ENCODE measurements around the gene DNAH2.

DNAH2 gene

DNA sequence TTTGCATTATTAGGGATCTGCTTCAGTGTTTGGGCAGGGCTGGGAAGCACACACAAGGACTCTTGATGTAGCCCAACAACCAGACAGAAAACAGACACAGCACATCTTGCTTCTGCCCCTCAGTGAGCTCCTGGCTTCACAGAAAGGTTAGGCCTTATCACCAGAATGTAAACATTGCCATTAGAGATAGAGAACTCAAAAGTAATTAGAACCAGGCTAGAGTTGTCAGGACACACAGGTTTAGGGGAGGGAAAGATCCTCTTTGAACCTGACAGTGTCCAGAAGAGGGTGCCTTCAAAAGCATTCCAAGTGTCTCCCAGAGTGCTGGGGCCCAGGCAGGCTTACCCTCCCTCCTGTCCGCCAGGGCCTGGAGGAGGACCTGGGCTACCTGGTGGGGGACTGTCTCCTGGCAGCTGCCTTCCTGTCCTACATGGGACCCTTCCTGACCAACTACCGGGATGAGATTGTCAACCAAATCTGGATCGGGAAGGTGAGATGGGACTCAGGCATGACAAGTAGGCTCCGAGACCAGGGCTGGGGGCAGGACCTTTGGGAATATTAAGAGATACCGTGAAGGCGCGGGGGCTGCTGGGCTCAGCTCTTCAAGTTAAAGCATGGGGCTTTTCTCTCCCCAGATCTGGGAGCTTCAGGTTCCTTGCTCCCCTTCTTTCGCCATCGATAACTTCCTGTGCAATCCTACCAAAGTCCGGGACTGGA, 99.5 kb downstream of the DNAH2 start:
- Histone ChIP-seq H3K9me3 (ENCODE audit: insufficient read depth, low read depth, low read length) (no peaks in the 10 kb centered on the region), H4K20me1 (ENCODE audit: insufficient read depth, low read length, poor library complexity, severe bottlenecking) (no peaks in the 10 kb centered on the region), H3K4me3 (ENCODE audit: low read length, poor library complexity, severe bottlenecking) (no peak overlapping the region), H3K4me1 (ENCODE audit: insufficient read depth, low read length, poor library complexity, severe bottlenecking) (no peaks in the 10 kb centered on the region), H3K27me3 (ENCODE audit: insufficient read depth, low read length, poor library complexity, severe bottlenecking) (no peaks in the 10 kb centered on the region), H2AFZ (ENCODE audit: low read length) (no peak overlapping the region), H3F3A (ENCODE audit: low read depth) (no peaks in the 10 kb centered on the region), H3K36me3 (ENCODE audit: insufficient read depth, low read length) (no peaks in the 10 kb centered on the region), H3K79me2 (ENCODE audit: insufficient read depth, low read length) (no peaks in the 10 kb centered on the region), H3K4me2 (ENCODE audit: low read depth, low read length, poor library complexity, severe bottlenecking) (no peak overlapping the region), H3K9me2 (replicated peaks; ENCODE audit: low read depth, low read length) (no peaks in the 10 kb centered on the region), H3K9ac (ENCODE audit: low read depth, low read length, poor library complexity, severe bottlenecking) (no peak overlapping the region)
- TF ChIP-seq, protein P1, sequence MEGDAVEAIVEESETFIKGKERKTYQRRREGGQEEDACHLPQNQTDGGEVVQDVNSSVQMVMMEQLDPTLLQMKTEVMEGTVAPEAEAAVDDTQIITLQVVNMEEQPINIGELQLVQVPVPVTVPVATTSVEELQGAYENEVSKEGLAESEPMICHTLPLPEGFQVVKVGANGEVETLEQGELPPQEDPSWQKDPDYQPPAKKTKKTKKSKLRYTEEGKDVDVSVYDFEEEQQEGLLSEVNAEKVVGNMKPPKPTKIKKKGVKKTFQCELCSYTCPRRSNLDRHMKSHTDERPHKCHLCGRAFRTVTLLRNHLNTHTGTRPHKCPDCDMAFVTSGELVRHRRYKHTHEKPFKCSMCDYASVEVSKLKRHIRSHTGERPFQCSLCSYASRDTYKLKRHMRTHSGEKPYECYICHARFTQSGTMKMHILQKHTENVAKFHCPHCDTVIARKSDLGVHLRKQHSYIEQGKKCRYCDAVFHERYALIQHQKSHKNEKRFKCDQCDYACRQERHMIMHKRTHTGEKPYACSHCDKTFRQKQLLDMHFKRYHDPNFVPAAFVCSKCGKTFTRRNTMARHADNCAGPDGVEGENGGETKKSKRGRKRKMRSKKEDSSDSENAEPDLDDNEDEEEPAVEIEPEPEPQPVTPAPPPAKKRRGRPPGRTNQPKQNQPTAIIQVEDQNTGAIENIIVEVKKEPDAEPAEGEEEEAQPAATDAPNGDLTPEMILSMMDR (conservative IDR thresholded peaks at IDR 0.05; ENCODE audit: low read length): no peak
- TF ChIP-seq EZH2phosphoT487 (IDR thresholded peaks at IDR 0.05; ENCODE audit: borderline replicate concordance): no peak

DNA sequence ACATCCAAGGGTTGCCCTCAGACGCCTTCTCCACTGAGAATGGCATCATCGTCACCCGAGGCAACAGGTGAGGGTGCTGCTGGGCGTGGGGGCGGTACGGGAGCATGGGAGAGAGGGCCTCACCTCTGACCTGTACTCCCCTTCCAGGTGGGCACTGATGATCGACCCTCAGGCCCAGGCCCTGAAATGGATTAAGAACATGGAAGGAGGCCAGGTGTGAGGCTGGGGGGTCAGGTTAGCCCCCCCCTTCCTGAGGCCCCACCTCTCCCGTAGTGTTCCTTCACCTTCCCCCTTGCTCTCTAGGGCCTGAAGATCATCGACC, 100.1 kb downstream of the DNAH2 start:
- Histone ChIP-seq H3K4me1 (ENCODE audit: insufficient read depth, low read length, poor library complexity, severe bottlenecking) (no peaks in the 10 kb centered on the region), H3K9me2 (replicated peaks; ENCODE audit: low read depth, low read length) (no peaks in the 10 kb centered on the region), H3K27me3 (ENCODE audit: insufficient read depth, low read length, poor library complexity, severe bottlenecking) (no peaks in the 10 kb centered on the region), H3K36me3 (ENCODE audit: insufficient read depth, low read length) (no peaks in the 10 kb centered on the region), H3K4me2 (ENCODE audit: low read depth, low read length, poor library complexity, severe bottlenecking) (no peak overlapping the region), H3K4me3 (ENCODE audit: low read length, poor library complexity, severe bottlenecking) (no peak overlapping the region), H3K9me3 (ENCODE audit: insufficient read depth, low read depth, low read length) (no peaks in the 10 kb centered on the region), H3F3A (ENCODE audit: low read depth) (no peaks in the 10 kb centered on the region), H4K20me1 (ENCODE audit: insufficient read depth, low read length, poor library complexity, severe bottlenecking) (no peaks in the 10 kb centered on the region), H3K79me2 (ENCODE audit: insufficient read depth, low read length) (no peaks in the 10 kb centered on the region), H3K9ac (ENCODE audit: low read depth, low read length, poor library complexity, severe bottlenecking) (no peak overlapping the region), H2AFZ (ENCODE audit: low read length) (no peak overlapping the region)
- TF ChIP-seq EZH2phosphoT487 (IDR thresholded peaks at IDR 0.05; ENCODE audit: borderline replicate concordance): no peak
- TF ChIP-seq, protein P1 (conservative IDR thresholded peaks at IDR 0.05; ENCODE audit: low read length): no peak

DNA sequence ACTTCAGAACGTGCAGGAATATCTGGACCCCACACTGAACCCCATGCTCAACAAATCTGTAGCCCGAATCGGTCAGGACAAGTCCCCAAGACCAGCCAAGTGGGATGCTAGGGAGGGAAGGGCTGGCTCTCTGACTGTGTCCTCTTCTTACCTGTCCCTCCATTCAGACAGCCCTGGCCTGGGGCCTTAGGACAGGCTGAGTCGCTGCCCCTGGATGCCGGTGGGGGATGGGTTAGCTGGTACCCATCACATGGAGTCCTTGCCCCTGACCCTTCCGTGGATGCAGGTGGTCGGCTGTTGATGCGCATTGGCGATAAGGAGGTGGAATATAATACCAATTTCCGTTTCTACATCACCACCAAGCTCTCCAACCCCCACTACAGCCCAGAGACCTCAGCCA, 100.5 kb downstream of the DNAH2 start:
- Histone ChIP-seq H3K79me2 (ENCODE audit: insufficient read depth, low read length) (no peaks in the 10 kb centered on the region), H3K27me3 (ENCODE audit: insufficient read depth, low read length, poor library complexity, severe bottlenecking) (no peaks in the 10 kb centered on the region), H3K9me2 (replicated peaks; ENCODE audit: low read depth, low read length) (no peaks in the 10 kb centered on the region), H3K9ac (ENCODE audit: low read depth, low read length, poor library complexity, severe bottlenecking) (no peak overlapping the region), H3K4me1 (ENCODE audit: insufficient read depth, low read length, poor library complexity, severe bottlenecking) (no peaks in the 10 kb centered on the region), H2AFZ (ENCODE audit: low read length) (no peak overlapping the region), H3K9me3 (ENCODE audit: insufficient read depth, low read depth, low read length) (no peaks in the 10 kb centered on the region), H3F3A (ENCODE audit: low read depth) (no peaks in the 10 kb centered on the region), H3K4me2 (ENCODE audit: low read depth, low read length, poor library complexity, severe bottlenecking) (no peak overlapping the region), H4K20me1 (ENCODE audit: insufficient read depth, low read length, poor library complexity, severe bottlenecking) (no peaks in the 10 kb centered on the region), H3K36me3 (ENCODE audit: insufficient read depth, low read length) (no peaks in the 10 kb centered on the region), H3K4me3 (ENCODE audit: low read length, poor library complexity, severe bottlenecking) (no peak overlapping the region)
- TF ChIP-seq, protein P1 (conservative IDR thresholded peaks at IDR 0.05; ENCODE audit: low read length): no peak
- TF ChIP-seq EZH2phosphoT487 (IDR thresholded peaks at IDR 0.05; ENCODE audit: borderline replicate concordance): no peak
